ENCODE measurements around the gene PRSS53. TPM values are rescaled to one million over a fixed set of nuclear protein-coding genes. Genes with fewer than 3 reads are reported as not detected.

Gene PRSS53
- total and polyA plus RNA-seq, 4 donors, result 0.51 to 14.5 (median 3.0) TPM

DNA sequence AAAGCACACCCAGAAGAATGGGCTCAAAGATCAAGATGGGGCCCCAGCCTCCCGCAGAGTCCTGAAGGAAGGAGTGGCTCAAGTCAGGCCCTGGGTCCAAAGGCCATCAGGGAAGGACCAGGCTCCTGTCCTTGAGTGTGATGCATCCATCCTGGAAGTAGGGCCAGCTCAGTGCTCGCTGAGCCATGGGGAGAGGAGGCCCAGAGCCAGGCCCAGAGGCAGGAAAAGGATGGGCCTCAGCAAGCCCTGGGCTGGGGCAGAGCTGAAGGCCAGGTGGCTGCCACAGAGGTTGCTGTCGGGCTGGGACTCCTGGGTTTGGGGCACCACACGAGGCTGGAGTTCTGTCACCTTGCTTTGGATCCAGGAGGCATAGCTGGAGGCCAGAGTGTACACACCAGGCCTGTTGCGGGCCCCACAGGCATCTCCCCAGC is 43.1 kb upstream of the PRSS53 start:
- no peak for DNase-seq (ENCODE audit: low spot score)
- peaks cover 0 to 18% (median 5%) of the 10 kb centered on the region in 4 donors for H3K4me1 ChIP-seq (ENCODE audit: control insufficient read depth in 4 of 4, insufficient read depth in 4 of 4, low read length in 3 of 4)
- H3K27me3 ChIP-seq (ENCODE audit: control insufficient read depth in 4 of 4, insufficient read depth in 4 of 4, low read length in 3 of 4), result no peaks in the 10 kb centered on the region
- no peak overlapping the region for H3K27ac ChIP-seq (ENCODE audit: low read depth in 1 of 2, low read length in 2 of 2)
- no peak overlapping the region for H3K4me3 ChIP-seq (ENCODE audit: low read depth in 1 of 3, low read length in 3 of 3)
- H3K9me3 ChIP-seq (ENCODE audit: control insufficient read depth in 4 of 4, low read length in 3 of 4), result no peaks in the 10 kb centered on the region
- no peak for TF ChIP-seq HNF4A (conservative IDR thresholded peaks at IDR 0.05)
- no peak for TF ChIP-seq RAD21 (IDR thresholded peaks at IDR 0.05)
- TF ChIP-seq, protein P1, sequence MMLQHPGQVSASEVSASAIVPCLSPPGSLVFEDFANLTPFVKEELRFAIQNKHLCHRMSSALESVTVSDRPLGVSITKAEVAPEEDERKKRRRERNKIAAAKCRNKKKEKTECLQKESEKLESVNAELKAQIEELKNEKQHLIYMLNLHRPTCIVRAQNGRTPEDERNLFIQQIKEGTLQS (IDR thresholded peaks at IDR 0.05), result no peak
- no peak for TF ChIP-seq SP1 (IDR thresholded peaks at IDR 0.05)
- no peak for TF ChIP-seq EGR1 (IDR thresholded peaks at IDR 0.05; ENCODE audit: low read depth in 2 of 2)
- whole genome bisulfite sequencing, result 89% methylated on average over 5 of the region's 5 CpGs
- peaks cover 8 to 40% (median 13%) of the 10 kb centered on the region in 4 donors for H3K36me3 ChIP-seq (ENCODE audit: control insufficient read depth in 4 of 4, insufficient read depth in 3 of 4, low read depth in 1 of 4, low read length in 3 of 4)
- H3K9ac ChIP-seq (ENCODE audit: low read depth in 1 of 2, low read length in 2 of 2), result no peak overlapping the region

DNA sequence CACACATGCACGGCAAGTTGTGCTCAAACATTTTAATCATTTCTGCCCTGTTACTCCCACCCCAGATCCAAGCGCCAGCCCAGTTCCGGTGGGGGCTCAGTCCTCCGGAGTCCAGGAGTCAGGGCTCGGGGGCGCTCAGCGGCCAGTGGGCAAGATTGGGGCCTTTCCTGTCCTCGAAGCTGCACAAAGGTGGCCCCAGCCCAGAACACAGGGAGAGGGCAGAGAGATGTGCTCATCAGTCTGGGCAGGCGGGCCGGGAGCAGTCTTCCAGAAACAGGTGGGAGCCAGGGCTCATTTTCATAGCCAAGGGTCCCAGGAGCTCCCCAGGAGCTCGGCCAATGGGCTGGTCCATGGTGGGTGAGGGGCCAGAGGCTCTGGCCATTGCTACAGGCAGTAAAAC is 42.7 kb upstream of the PRSS53 start:
- no peak overlapping the region for H3K4me3 ChIP-seq (ENCODE audit: low read depth in 1 of 3, low read length in 3 of 3)
- DNase-seq (ENCODE audit: low spot score), result no peak
- 88% methylated on average over 11 of the region's 11 CpGs for WGBS

DNA sequence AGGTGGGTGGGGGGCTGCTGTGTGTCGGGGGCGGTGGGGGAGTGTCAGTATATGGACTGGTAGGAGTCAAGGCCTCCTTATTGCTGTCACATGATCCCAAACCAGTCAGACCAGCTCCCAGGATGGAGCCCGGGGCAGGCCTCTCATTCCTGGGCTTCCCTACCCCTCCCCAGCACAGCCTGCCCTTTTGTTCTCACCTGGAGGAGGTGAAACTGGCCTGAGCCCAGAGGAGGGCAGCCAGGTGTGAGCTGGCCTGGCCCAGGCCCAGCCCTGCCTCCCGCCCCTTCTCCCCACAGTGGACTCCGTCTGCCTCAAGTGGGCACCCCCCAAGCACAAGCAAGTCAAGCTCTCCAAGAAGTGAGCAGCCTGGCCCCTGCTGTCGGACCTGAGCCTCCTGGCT is 42.2 kb upstream of the PRSS53 start:
- Histone ChIP-seq H3K27me3 (ENCODE audit: control insufficient read depth in 4 of 4, insufficient read depth in 4 of 4, low read length in 3 of 4) (no peaks in the 10 kb centered on the region), H3K27ac (ENCODE audit: low read depth in 1 of 2, low read length in 2 of 2) (peak overlapping the region; percentile 40 to 44), H3K9me3 (ENCODE audit: control insufficient read depth in 4 of 4, low read length in 3 of 4) (no peaks in the 10 kb centered on the region), H3K4me1 (ENCODE audit: control insufficient read depth in 4 of 4, insufficient read depth in 4 of 4, low read length in 3 of 4) (peaks cover 0 to 16% (median 5%) of the 10 kb centered on the region in 4 donors), H3K36me3 (ENCODE audit: control insufficient read depth in 4 of 4, insufficient read depth in 3 of 4, low read depth in 1 of 4, low read length in 3 of 4) (peaks cover 8 to 40% (median 13%) of the 10 kb centered on the region in 4 donors), H3K9ac (ENCODE audit: low read depth in 1 of 2, low read length in 2 of 2) (no peak overlapping the region), H3K4me3 (ENCODE audit: low read depth in 1 of 3, low read length in 3 of 3) (no peak overlapping the region)
- DNase-seq (ENCODE audit: low spot score), result no peak
- WGBS, result 77% methylated on average over 6 of the region's 6 CpGs
- TF ChIP-seq FOXA1 (IDR thresholded peaks at IDR 0.05), result no peak
- no peak for TF ChIP-seq JUND (IDR thresholded peaks at IDR 0.05)
- no peak for TF ChIP-seq HNF4G (IDR thresholded peaks at IDR 0.05)
- no peak for TF ChIP-seq HNF4A (conservative IDR thresholded peaks at IDR 0.05)
- no peak for TF ChIP-seq RXRA (IDR thresholded peaks at IDR 0.05)
- TF ChIP-seq EGR1 (IDR thresholded peaks at IDR 0.05; ENCODE audit: low read depth in 2 of 2), result no peak
- TF ChIP-seq, protein P2, sequence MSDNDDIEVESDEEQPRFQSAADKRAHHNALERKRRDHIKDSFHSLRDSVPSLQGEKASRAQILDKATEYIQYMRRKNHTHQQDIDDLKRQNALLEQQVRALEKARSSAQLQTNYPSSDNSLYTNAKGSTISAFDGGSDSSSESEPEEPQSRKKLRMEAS (IDR thresholded peaks at IDR 0.05), result no peak
- TF ChIP-seq RAD21 (IDR thresholded peaks at IDR 0.05), result no peak
- no peak for TF ChIP-seq YY1 (IDR thresholded peaks at IDR 0.05)
- TF ChIP-seq, protein P3, sequence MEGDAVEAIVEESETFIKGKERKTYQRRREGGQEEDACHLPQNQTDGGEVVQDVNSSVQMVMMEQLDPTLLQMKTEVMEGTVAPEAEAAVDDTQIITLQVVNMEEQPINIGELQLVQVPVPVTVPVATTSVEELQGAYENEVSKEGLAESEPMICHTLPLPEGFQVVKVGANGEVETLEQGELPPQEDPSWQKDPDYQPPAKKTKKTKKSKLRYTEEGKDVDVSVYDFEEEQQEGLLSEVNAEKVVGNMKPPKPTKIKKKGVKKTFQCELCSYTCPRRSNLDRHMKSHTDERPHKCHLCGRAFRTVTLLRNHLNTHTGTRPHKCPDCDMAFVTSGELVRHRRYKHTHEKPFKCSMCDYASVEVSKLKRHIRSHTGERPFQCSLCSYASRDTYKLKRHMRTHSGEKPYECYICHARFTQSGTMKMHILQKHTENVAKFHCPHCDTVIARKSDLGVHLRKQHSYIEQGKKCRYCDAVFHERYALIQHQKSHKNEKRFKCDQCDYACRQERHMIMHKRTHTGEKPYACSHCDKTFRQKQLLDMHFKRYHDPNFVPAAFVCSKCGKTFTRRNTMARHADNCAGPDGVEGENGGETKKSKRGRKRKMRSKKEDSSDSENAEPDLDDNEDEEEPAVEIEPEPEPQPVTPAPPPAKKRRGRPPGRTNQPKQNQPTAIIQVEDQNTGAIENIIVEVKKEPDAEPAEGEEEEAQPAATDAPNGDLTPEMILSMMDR (IDR thresholded peaks at IDR 0.05; ENCODE audit: low read depth, low read length, missing input control), result no peak
- no peak for TF ChIP-seq TAF1 (conservative IDR thresholded peaks at IDR 0.05)
- TF ChIP-seq GABPA (IDR thresholded peaks at IDR 0.05 in 1 of 2, conservative IDR thresholded peaks at IDR 0.05 in 1 of 2), result no peak
- TF ChIP-seq, protein P4, sequence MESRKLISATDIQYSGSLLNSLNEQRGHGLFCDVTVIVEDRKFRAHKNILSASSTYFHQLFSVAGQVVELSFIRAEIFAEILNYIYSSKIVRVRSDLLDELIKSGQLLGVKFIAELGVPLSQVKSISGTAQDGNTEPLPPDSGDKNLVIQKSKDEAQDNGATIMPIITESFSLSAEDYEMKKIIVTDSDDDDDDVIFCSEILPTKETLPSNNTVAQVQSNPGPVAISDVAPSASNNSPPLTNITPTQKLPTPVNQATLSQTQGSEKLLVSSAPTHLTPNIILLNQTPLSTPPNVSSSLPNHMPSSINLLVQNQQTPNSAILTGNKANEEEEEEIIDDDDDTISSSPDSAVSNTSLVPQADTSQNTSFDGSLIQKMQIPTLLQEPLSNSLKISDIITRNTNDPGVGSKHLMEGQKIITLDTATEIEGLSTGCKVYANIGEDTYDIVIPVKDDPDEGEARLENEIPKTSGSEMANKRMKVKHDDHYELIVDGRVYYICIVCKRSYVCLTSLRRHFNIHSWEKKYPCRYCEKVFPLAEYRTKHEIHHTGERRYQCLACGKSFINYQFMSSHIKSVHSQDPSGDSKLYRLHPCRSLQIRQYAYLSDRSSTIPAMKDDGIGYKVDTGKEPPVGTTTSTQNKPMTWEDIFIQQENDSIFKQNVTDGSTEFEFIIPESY (IDR thresholded peaks at IDR 0.05), result no peak
- no peak for TF ChIP-seq FOXA2 (IDR thresholded peaks at IDR 0.05)
- TF ChIP-seq NR2F2 (IDR thresholded peaks at IDR 0.05), result no peak

More for the DNA sequence above, 42.7 kb upstream of the PRSS53 start:
- Histone ChIP-seq H3K9ac (ENCODE audit: low read depth in 1 of 2, low read length in 2 of 2) (no peak overlapping the region), H3K4me1 (ENCODE audit: control insufficient read depth in 4 of 4, insufficient read depth in 4 of 4, low read length in 3 of 4) (peaks cover 0 to 18% (median 5%) of the 10 kb centered on the region in 4 donors), H3K27ac (ENCODE audit: low read depth in 1 of 2, low read length in 2 of 2) (no peak overlapping the region), H3K27me3 (ENCODE audit: control insufficient read depth in 4 of 4, insufficient read depth in 4 of 4, low read length in 3 of 4) (no peaks in the 10 kb centered on the region), H3K36me3 (ENCODE audit: control insufficient read depth in 4 of 4, insufficient read depth in 3 of 4, low read depth in 1 of 4, low read length in 3 of 4) (peaks cover 8 to 40% (median 13%) of the 10 kb centered on the region in 4 donors), H3K9me3 (ENCODE audit: control insufficient read depth in 4 of 4, low read length in 3 of 4) (no peaks in the 10 kb centered on the region)
- no peak for TF ChIP-seq HNF4A (conservative IDR thresholded peaks at IDR 0.05)
- TF ChIP-seq, protein P4 (IDR thresholded peaks at IDR 0.05), result no peak
- TF ChIP-seq EGR1 (IDR thresholded peaks at IDR 0.05; ENCODE audit: low read depth in 2 of 2), result no peak
- TF ChIP-seq GABPA (IDR thresholded peaks at IDR 0.05 in 1 of 2, conservative IDR thresholded peaks at IDR 0.05 in 1 of 2), result no peak

Measured in liver (tissue), 9 donors.